Measurements from ENCODE around the gene SSTR3.

- TF ChIP-seq CTCF (IDR thresholded peaks at IDR 0.05) (no peak), POLR2A (IDR thresholded peaks at IDR 0.05) (no peak), POLR2AphosphoS5 (IDR thresholded peaks at IDR 0.05; ENCODE audit: insufficient read depth in 1 of 2, low read depth in 1 of 2) (no peak)
Observed at GRCh38 chr22:37226514-37226913, 14.2 kb upstream of the SSTR3 start.
